Measurements from ENCODE around the gene PROS1. TPM values are rescaled to one million over a fixed set of nuclear protein-coding genes. Genes with fewer than 3 reads are reported as not detected.
A peak's percentile ranks its signal among the peaks of the same experiment; 100 is the strongest.

PROS1 gene
- total and polyA plus RNA-seq, 9 of the 15 experiments (the other 6 are each of a cell fraction or from before 2014, with no cell fraction given) = 5.5 to 50.5 (median 22.7) TPM

- no peak for TF ChIP-seq ZNF609 (CRISPR knock-in tag; IDR thresholded peaks at IDR 0.05; ENCODE audit: borderline replicate concordance)
- peak in 1 of 3 experiments; percentile 31 for TF ChIP-seq YY1 (IDR thresholded peaks at IDR 0.05; ENCODE audit: borderline replicate concordance in 1 of 3, control insufficient read depth in 1 of 3, extremely low read depth in 1 of 3, insufficient read depth in 3 of 3, insufficient read length in 1 of 3, insufficient replicate concordance in 2 of 3, low read depth in 1 of 3, low read length in 2 of 3)
- peak; percentile 88 for TF ChIP-seq POLR2A (conservative IDR thresholded peaks at IDR 0.05)
- TF ChIP-seq SNAPC5 (CRISPR knock-in tag; IDR thresholded peaks at IDR 0.05) = no peak
- TF ChIP-seq CXXC5 (CRISPR knock-in tag; IDR thresholded peaks at IDR 0.05) = peak; percentile 84
- peak; percentile 48; the same call in 1 of the 2 replicates for TF ChIP-seq ATF1 (CRISPR knock-in tag; IDR thresholded peaks at IDR 0.05)
- TF ChIP-seq ATF1 (tag; IDR thresholded peaks at IDR 0.05) = peak; percentile 92
- TF ChIP-seq FOXM1 (IDR thresholded peaks at IDR 0.05; ENCODE audit: low read depth) = no peak; the same call in 1 of the 2 replicates
- no peak for TF ChIP-seq FOXM1 (CRISPR knock-in tag; IDR thresholded peaks at IDR 0.05; ENCODE audit: low read depth)
- TF ChIP-seq ZFP36 (IDR thresholded peaks at IDR 0.05; ENCODE audit: low read depth, low read length, partially characterized antibody) = no peak
- no peak for TF ChIP-seq ZNF696 (CRISPR knock-in tag; conservative IDR thresholded peaks at IDR 0.05)
- peak; percentile 89 for TF ChIP-seq FOS (IDR thresholded peaks at IDR 0.05; ENCODE audit: extremely low read depth, insufficient read length)
Observed at GRCh38 chr3:93979850-93980676, 6.4 kb upstream of the PROS1 start, which contains the start of gene ARL13B (continued).

All from K562 (cell line).